ENCODE data around the gene SH3BP5.
A peak's percentile ranks its signal among the peaks of the same experiment; 100 is the strongest.

The SH3BP5 gene

GRCh38 chr3:15313461-15313860 lies 18.9 kb downstream of the SH3BP5 start:
- Histone ChIP-seq H3K4me3 (ENCODE audit: insufficient read depth, low read depth, low read length, poor library complexity, severe bottlenecking) (no peak overlapping the region), H3K9me3 (ENCODE audit: control insufficient read depth, low read length) (no peaks in the 10 kb centered on the region), H3K27me3 (replicated peaks; ENCODE audit: control insufficient read depth, insufficient read depth, low read length, poor library complexity, severe bottlenecking) (no peaks in the 10 kb centered on the region), H3K36me3 (ENCODE audit: control insufficient read depth, insufficient read depth, low read length) (peaks cover 12% of the 10 kb centered on the region), H3K4me1 (ENCODE audit: control insufficient read depth, insufficient read depth, low read length, poor library complexity, severe bottlenecking) (peaks cover 71% of the 10 kb centered on the region), H3K27ac (ENCODE audit: insufficient read depth, low read length, poor library complexity, severe bottlenecking) (peak overlapping the region; percentile 6)
- no peak for DNase-seq

GRCh38 chr3:15312550-15312949 lies 19.8 kb downstream of the SH3BP5 start:
- Histone ChIP-seq H3K27me3 (replicated peaks; ENCODE audit: control insufficient read depth, insufficient read depth, low read length, poor library complexity, severe bottlenecking) (no peaks in the 10 kb centered on the region), H3K4me3 (ENCODE audit: insufficient read depth, low read depth, low read length, poor library complexity, severe bottlenecking) (no peak overlapping the region), H3K9me3 (ENCODE audit: control insufficient read depth, low read length) (no peaks in the 10 kb centered on the region), H3K4me1 (ENCODE audit: control insufficient read depth, insufficient read depth, low read length, poor library complexity, severe bottlenecking) (peaks cover 73% of the 10 kb centered on the region), H3K27ac (ENCODE audit: insufficient read depth, low read length, poor library complexity, severe bottlenecking) (no peak overlapping the region), H3K36me3 (ENCODE audit: control insufficient read depth, insufficient read depth, low read length) (peaks cover 12% of the 10 kb centered on the region)
- no peak for DNase-seq

GRCh38 chr3:15310491-15311370 lies 21.7 kb downstream of the SH3BP5 start:
- H3K4me1 ChIP-seq (ENCODE audit: control insufficient read depth, insufficient read depth, low read length, poor library complexity, severe bottlenecking), result peaks cover 71% of the 10 kb centered on the region
- H3K27ac ChIP-seq (ENCODE audit: insufficient read depth, low read length, poor library complexity, severe bottlenecking), result peak overlapping the region; percentile 59
- peak in 2 of 3 donors; percentile 19 to 48 for DNase-seq

GRCh38 chr3:15309662-15310335 lies 22.6 kb downstream of the SH3BP5 start:
- no peak for DNase-seq

More at GRCh38 chr3:15310491-15311370, 21.7 kb downstream of the SH3BP5 start:
- peaks cover 12% of the 10 kb centered on the region for H3K36me3 ChIP-seq (ENCODE audit: control insufficient read depth, insufficient read depth, low read length)
- H3K9me3 ChIP-seq (ENCODE audit: control insufficient read depth, low read length), result no peaks in the 10 kb centered on the region
- H3K4me3 ChIP-seq (ENCODE audit: insufficient read depth, low read depth, low read length, poor library complexity, severe bottlenecking), result no peak overlapping the region
- H3K27me3 ChIP-seq (replicated peaks; ENCODE audit: control insufficient read depth, insufficient read depth, low read length, poor library complexity, severe bottlenecking), result no peaks in the 10 kb centered on the region

GRCh38 chr3:15307580-15307979 lies 24.8 kb downstream of the SH3BP5 start:
- peaks cover 23% of the 10 kb centered on the region for H3K36me3 ChIP-seq (ENCODE audit: control insufficient read depth, insufficient read depth, low read length)
- no peaks in the 10 kb centered on the region for H3K27me3 ChIP-seq (replicated peaks; ENCODE audit: control insufficient read depth, insufficient read depth, low read length, poor library complexity, severe bottlenecking)
- H3K4me3 ChIP-seq (ENCODE audit: insufficient read depth, low read depth, low read length, poor library complexity, severe bottlenecking), result no peak overlapping the region
- H3K27ac ChIP-seq (ENCODE audit: insufficient read depth, low read length, poor library complexity, severe bottlenecking), result no peak overlapping the region
- peaks cover 66% of the 10 kb centered on the region for H3K4me1 ChIP-seq (ENCODE audit: control insufficient read depth, insufficient read depth, low read length, poor library complexity, severe bottlenecking)
- H3K9me3 ChIP-seq (ENCODE audit: control insufficient read depth, low read length), result no peaks in the 10 kb centered on the region
- DNase-seq, result no peak

More at GRCh38 chr3:15309662-15310335, 22.6 kb downstream of the SH3BP5 start:
- Histone ChIP-seq H3K36me3 (ENCODE audit: control insufficient read depth, insufficient read depth, low read length) (peaks cover 12% of the 10 kb centered on the region), H3K9me3 (ENCODE audit: control insufficient read depth, low read length) (no peaks in the 10 kb centered on the region), H3K4me3 (ENCODE audit: insufficient read depth, low read depth, low read length, poor library complexity, severe bottlenecking) (peak overlapping the region; percentile 11), H3K27ac (ENCODE audit: insufficient read depth, low read length, poor library complexity, severe bottlenecking) (peak overlapping the region; percentile 59), H3K27me3 (replicated peaks; ENCODE audit: control insufficient read depth, insufficient read depth, low read length, poor library complexity, severe bottlenecking) (no peaks in the 10 kb centered on the region), H3K4me1 (ENCODE audit: control insufficient read depth, insufficient read depth, low read length, poor library complexity, severe bottlenecking) (peaks cover 67% of the 10 kb centered on the region)

- Histone ChIP-seq H3K4me3 (ENCODE audit: insufficient read depth, low read depth, low read length, poor library complexity, severe bottlenecking) (no peak overlapping the region), H3K36me3 (ENCODE audit: control insufficient read depth, insufficient read depth, low read length) (peaks cover 24% of the 10 kb centered on the region), H3K27ac (ENCODE audit: insufficient read depth, low read length, poor library complexity, severe bottlenecking) (no peak overlapping the region), H3K27me3 (replicated peaks; ENCODE audit: control insufficient read depth, insufficient read depth, low read length, poor library complexity, severe bottlenecking) (no peaks in the 10 kb centered on the region), H3K4me1 (ENCODE audit: control insufficient read depth, insufficient read depth, low read length, poor library complexity, severe bottlenecking) (peaks cover 60% of the 10 kb centered on the region), H3K9me3 (ENCODE audit: control insufficient read depth, low read length) (no peaks in the 10 kb centered on the region)
- no peak for DNase-seq
Measured at GRCh38 chr3:15306979-15307359, 25.4 kb downstream of the SH3BP5 start.

GRCh38 chr3:15305359-15305844 lies 27.0 kb downstream of the SH3BP5 start:
- H3K36me3 ChIP-seq (ENCODE audit: control insufficient read depth, insufficient read depth, low read length), result peaks cover 28% of the 10 kb centered on the region
- H3K4me1 ChIP-seq (ENCODE audit: control insufficient read depth, insufficient read depth, low read length, poor library complexity, severe bottlenecking), result peaks cover 58% of the 10 kb centered on the region
- no peaks in the 10 kb centered on the region for H3K27me3 ChIP-seq (replicated peaks; ENCODE audit: control insufficient read depth, insufficient read depth, low read length, poor library complexity, severe bottlenecking)
- no peak overlapping the region for H3K4me3 ChIP-seq (ENCODE audit: insufficient read depth, low read depth, low read length, poor library complexity, severe bottlenecking)
- DNase-seq, result no peak
- H3K9me3 ChIP-seq (ENCODE audit: control insufficient read depth, low read length), result no peaks in the 10 kb centered on the region
- H3K27ac ChIP-seq (ENCODE audit: insufficient read depth, low read length, poor library complexity, severe bottlenecking), result no peak overlapping the region

- DNase-seq, result no peak
- Histone ChIP-seq H3K4me3 (ENCODE audit: insufficient read depth, low read depth, low read length, poor library complexity, severe bottlenecking) (no peak overlapping the region), H3K36me3 (ENCODE audit: control insufficient read depth, insufficient read depth, low read length) (peaks cover 28% of the 10 kb centered on the region), H3K27me3 (replicated peaks; ENCODE audit: control insufficient read depth, insufficient read depth, low read length, poor library complexity, severe bottlenecking) (no peaks in the 10 kb centered on the region), H3K27ac (ENCODE audit: insufficient read depth, low read length, poor library complexity, severe bottlenecking) (no peak overlapping the region), H3K4me1 (ENCODE audit: control insufficient read depth, insufficient read depth, low read length, poor library complexity, severe bottlenecking) (peaks cover 62% of the 10 kb centered on the region), H3K9me3 (ENCODE audit: control insufficient read depth, low read length) (no peaks in the 10 kb centered on the region)
Measured at GRCh38 chr3:15303728-15304127, 28.7 kb downstream of the SH3BP5 start.

- Histone ChIP-seq H3K4me1 (ENCODE audit: control insufficient read depth, insufficient read depth, low read length, poor library complexity, severe bottlenecking) (peaks cover 61% of the 10 kb centered on the region), H3K27ac (ENCODE audit: insufficient read depth, low read length, poor library complexity, severe bottlenecking) (no peak overlapping the region), H3K9me3 (ENCODE audit: control insufficient read depth, low read length) (no peaks in the 10 kb centered on the region), H3K4me3 (ENCODE audit: insufficient read depth, low read depth, low read length, poor library complexity, severe bottlenecking) (no peak overlapping the region), H3K36me3 (ENCODE audit: control insufficient read depth, insufficient read depth, low read length) (peaks cover 28% of the 10 kb centered on the region), H3K27me3 (replicated peaks; ENCODE audit: control insufficient read depth, insufficient read depth, low read length, poor library complexity, severe bottlenecking) (no peaks in the 10 kb centered on the region)
- no peak for DNase-seq
Measured at GRCh38 chr3:15303216-15303615, 29.2 kb downstream of the SH3BP5 start.

- no peak for DNase-seq
- Histone ChIP-seq H3K4me3 (ENCODE audit: insufficient read depth, low read depth, low read length, poor library complexity, severe bottlenecking) (no peak overlapping the region), H3K27me3 (replicated peaks; ENCODE audit: control insufficient read depth, insufficient read depth, low read length, poor library complexity, severe bottlenecking) (no peaks in the 10 kb centered on the region), H3K36me3 (ENCODE audit: control insufficient read depth, insufficient read depth, low read length) (peaks cover 28% of the 10 kb centered on the region), H3K4me1 (ENCODE audit: control insufficient read depth, insufficient read depth, low read length, poor library complexity, severe bottlenecking) (peaks cover 62% of the 10 kb centered on the region), H3K9me3 (ENCODE audit: control insufficient read depth, low read length) (no peaks in the 10 kb centered on the region), H3K27ac (ENCODE audit: insufficient read depth, low read length, poor library complexity, severe bottlenecking) (no peak overlapping the region)
Measured at GRCh38 chr3:15301761-15302160, 30.6 kb downstream of the SH3BP5 start.

Data from effector memory CD4-positive, alpha-beta T cell (primary cell).